OCI-LY1 (cell line): ENCODE results near the gene PPP2CA.

Source experiments
- CTCF ChIP-seq: fragments of 200-600 bp; sonication (generic), shearing (Covaris generic); IDR thresholded peaks from 2 replicates; pipeline ENCODE4 v1.5.1; 2017; ENCODE audit warnings: mild to moderate bottlenecking, antibody characterized with exemption, low read length, moderate library complexity, mixed read lengths
- EZH2 ChIP-seq: fragments of 200-600 bp; sonication (generic), shearing (Covaris generic); IDR thresholded peaks from 2 replicates; pipeline ENCODE4 v1.8.0; 2017; ENCODE audit warnings: borderline replicate concordance, mixed run types, mild to moderate bottlenecking, antibody characterized with exemption, low read length, moderate library complexity, mixed read lengths

GRCh38 chr5:134246771-134247427 lies 21.0 kb upstream of the PPP2CA start:
- TF ChIP-seq CTCF (no peak), EZH2 (no peak)
